ENCODE results near the gene APOC3. TPM values are rescaled to one million over a fixed set of nuclear protein-coding genes. Genes with fewer than 3 reads are reported as not detected.
A peak's percentile ranks its signal among the peaks of the same experiment; 100 is the strongest.

The APOC3 gene
- total RNA-seq, 1 donor from 2014 or later, result not detected

DNA sequence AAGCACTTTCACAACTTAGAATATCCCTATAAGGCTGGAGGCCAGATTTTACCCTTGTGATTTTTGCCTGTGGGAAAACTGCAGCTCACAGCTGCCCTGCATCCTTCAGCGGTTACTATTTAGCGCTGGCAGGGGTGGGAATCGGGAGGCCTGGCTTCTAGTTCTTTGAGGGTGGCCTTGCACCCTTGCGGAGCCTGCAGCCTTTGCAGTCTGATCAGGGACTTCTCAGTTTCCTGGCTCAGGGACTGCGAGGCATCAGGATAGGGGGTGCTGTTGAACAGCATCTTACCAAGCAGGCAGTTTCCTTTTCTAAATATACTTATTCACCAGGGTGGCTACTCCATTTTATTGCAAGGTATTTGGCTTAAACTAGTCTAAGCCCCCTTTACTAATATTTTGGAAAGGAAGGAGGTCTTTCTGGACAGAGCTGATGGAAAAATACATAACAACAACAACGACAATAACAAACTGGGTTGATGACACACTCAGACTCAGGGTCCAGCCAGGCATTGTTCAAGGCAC lies 10.6 kb downstream of the APOC3 start:
- intact Hi-C loops (cut with DNase I), result no loop called here
- no peak for DNase-seq (ENCODE audit: low spot score)

DNA sequence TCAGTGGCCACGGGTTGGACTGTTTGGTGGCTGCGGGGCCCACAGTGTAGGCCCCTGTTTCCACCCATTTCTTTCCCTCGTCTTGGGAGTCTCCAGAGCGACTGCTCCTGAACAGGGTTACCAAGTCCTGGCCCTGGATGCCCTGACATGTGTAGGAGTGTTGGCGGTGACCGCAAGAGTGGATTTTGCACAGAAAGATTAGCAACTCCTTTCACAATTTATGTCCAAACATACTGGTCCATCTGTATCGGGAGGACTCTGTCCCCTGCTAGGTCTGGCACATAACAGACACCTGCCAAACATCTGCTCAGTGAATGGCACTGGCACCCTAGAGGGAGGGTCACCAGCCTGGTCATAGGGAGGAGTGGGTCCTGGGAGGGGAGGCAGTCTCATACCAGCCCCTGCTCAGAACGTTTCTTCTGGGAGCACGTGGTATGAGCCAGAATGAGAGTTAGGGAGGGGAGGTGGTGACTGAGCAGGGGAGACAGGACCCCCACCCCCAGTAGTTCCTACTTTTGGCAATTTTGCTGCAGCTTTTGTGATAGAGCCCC lies 11.1 kb downstream of the APOC3 start:
- DNase-seq (ENCODE audit: low spot score), result peak; percentile 12
- intact Hi-C loops (cut with DNase I), result no loop called here

DNA sequence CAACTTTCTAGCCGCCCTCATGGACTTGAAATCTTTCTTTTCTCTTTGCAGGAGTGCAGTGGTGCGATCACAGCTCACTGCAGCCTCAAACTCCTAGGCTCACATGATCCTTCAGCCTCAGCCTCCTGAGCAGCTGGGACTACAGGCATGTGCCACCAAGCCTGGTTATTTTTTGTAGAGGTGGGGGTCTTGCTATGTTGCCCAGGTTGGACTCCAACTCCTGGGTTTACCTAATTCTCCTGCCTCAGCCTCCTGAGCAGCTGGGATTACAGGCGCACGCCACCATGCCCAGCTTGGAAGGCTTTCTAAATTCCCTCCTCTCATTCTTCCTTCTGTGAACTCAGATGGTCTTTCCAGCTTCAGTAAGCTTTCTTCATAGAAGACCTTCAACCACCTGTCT lies 12.4 kb downstream of the APOC3 start:
- intact Hi-C loops (cut with DNase I), result no loop called here
- DNase-seq (ENCODE audit: low spot score), result no peak

- intact Hi-C loops (cut with DNase I), result no loop called here
- no peak for DNase-seq (ENCODE audit: low spot score)
Observed at GRCh38 chr11:116842909-116843308, 13.2 kb downstream of the APOC3 start.

GRCh38 chr11:116843661-116844060 lies 14.0 kb downstream of the APOC3 start:
- intact Hi-C loops (cut with DNase I), result no loop called here

DNA sequence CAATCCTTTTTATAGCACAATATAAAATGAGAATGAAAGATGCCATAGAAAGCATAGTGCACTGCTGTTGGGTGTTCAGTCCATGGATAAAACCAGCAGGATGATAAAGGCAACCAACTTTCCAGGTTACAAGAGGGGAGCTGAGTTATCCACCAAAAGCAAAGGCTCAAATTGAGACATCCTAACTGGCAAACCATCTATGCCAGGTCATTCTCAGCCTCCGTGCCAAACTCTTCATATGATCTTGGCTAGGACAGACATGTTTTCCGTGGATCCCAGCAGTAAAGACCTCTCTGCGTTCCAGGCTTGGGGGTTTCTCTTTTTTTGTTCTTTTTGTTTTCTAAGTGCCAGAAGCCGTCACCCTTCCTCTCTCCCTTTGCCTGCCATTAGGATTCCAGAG lies 15.0 kb downstream of the APOC3 start:
- intact Hi-C loops (cut with DNase I), result no loop called here
- no peak for DNase-seq (ENCODE audit: low spot score)

More at GRCh38 chr11:116843661-116844060, 14.0 kb downstream of the APOC3 start:
- no peak for DNase-seq (ENCODE audit: low spot score)

DNA sequence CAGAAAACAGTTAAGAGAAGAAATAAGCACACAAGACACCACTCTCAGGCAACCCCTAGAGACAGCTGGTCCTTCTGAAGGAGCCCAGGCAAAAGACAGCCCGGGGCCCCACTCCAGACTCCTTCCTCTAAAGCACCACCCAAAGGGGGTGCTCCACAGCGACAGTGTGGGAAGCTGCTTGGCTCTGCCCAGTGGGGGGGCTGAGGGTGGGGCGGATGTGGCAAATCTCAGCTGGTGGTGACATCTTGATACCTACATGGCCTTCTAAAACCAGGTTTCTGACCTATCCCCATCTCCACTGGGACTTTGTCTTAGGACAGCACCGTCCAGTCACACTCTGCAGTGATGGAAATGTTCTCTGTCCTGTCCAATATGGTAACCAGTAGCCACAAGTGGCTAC lies 17.9 kb downstream of the APOC3 start:
- no peak for DNase-seq (ENCODE audit: low spot score)
- intact Hi-C loops (cut with DNase I), result no loop called here

- DNase-seq (ENCODE audit: low spot score), result no peak
- intact Hi-C loops (cut with DNase I), result no loop called here
Observed at GRCh38 chr11:116849060-116849459, 19.4 kb downstream of the APOC3 start.

DNA sequence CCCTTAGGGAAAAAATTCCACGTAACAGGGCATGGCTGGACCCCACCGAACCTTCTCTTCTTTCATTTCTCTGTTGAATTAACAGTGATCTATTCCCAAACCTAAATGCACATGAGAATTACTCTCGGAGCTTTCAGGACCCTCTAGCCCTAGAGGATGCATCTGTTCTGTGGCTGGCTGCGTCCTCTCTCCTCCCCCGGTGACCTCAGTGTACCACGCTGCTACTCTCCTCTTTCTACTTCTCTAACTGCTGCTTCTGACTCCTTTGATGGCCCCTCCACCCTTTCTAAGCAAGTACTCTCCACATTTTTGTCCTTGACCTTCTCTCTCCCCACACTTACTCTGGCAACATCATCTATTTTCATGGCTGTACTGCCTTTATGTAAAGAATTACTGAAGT lies 19.8 kb downstream of the APOC3 start:
- DNase-seq (ENCODE audit: low spot score), result no peak
- intact Hi-C loops (cut with DNase I), result no loop called here

- intact Hi-C loops (cut with DNase I), result no loop called here
- DNase-seq (ENCODE audit: low spot score), result no peak
Observed at GRCh38 chr11:116851626-116852025, 21.9 kb downstream of the APOC3 start.

- intact Hi-C loops (cut with DNase I), result no loop called here
- no peak for DNase-seq (ENCODE audit: low spot score)
Observed at GRCh38 chr11:116852261-116853031, 22.7 kb downstream of the APOC3 start.

DNA sequence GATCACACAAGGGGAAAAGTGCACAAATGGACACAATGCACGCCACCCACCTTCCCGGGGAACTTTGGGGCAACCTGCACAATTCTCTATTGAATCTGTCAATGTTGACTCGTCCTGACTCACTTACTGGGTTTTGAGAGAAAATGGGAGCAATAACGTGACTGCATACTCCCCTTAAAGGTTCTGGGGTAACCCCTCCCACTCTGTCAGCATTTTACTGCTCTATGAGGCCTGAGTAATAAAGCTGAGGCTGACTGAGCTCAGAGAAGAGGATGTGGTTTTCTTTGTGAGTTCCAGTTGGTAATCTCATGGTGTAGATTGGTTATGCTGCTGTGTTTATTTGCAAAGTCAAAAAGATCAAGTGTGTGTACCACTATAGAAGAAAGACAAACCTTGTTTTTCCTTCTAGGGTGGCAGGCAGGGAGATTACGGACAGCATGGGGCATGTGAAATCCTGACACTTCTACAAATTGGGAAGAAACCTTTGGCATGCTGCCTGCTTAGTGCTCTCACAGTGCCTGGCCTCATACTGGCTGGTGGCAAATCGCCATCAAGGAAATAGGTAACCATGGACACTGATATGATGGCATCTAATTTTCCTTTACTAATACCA lies 23.9 kb downstream of the APOC3 start:
- DNase-seq (ENCODE audit: low spot score), result no peak
- intact Hi-C loops (cut with DNase I), result no loop called here

DNA sequence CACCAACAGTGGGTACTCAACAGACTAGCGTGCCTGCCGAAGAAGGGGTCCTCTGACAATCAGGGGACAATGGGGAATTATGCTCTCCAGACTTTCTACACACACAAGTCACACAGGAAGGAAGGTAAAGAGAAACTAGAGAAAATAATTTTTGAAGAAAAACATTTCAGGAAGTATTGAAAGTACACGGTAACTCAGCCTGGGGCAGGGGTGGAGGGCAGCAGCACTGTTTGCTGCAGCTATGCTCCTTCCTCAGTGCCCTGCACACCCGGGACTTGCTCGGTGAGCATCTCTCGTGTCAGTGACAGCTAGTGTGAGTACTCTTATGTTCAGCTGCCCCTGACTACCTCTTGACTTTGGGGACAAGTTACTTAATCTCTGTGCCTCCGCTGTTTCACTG lies 25.7 kb downstream of the APOC3 start:
- no peak for DNase-seq (ENCODE audit: low spot score)
- intact Hi-C loops (cut with DNase I), result no loop called here

GRCh38 chr11:116856423-116856822 lies 26.7 kb downstream of the APOC3 start:
- intact Hi-C loops (cut with DNase I), result no loop called here
- no peak for DNase-seq (ENCODE audit: low spot score)

DNA sequence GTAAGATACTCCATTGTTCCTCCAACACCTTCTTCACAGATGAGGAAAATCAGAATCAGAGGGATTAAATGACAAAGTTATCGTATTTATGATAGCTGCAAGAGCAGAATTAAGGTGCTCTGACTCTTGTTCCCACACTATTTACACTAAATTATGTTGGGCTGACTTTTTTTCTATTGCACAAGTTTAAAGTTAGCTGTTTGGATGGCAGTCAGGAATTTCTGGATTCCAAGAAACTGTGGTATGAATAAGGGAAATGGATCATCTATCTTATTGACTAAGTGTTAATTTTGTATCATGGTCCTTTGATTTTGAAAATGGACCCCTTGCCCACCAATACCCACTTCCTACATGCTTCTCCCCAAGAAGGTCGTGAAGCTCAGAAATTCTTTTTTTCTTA lies 27.6 kb downstream of the APOC3 start:
- intact Hi-C loops (cut with DNase I), result no loop called here
- no peak for DNase-seq (ENCODE audit: low spot score)

GRCh38 chr11:116857936-116858335 lies 28.2 kb downstream of the APOC3 start:
- no peak for DNase-seq (ENCODE audit: low spot score)
- intact Hi-C loops (cut with DNase I), result no loop called here

GRCh38 chr11:116859175-116859574 lies 29.5 kb downstream of the APOC3 start:
- intact Hi-C loops (cut with DNase I), result no loop called here
- DNase-seq (ENCODE audit: low spot score), result no peak

- DNase-seq (ENCODE audit: low spot score), result no peak
- intact Hi-C loops (cut with DNase I), result no loop called here
Observed at GRCh38 chr11:116860303-116860702, 30.6 kb downstream of the APOC3 start.

GRCh38 chr11:116861539-116861938 lies 31.8 kb downstream of the APOC3 start:
- intact Hi-C loops (cut with DNase I), result no loop called here
- no peak for DNase-seq (ENCODE audit: low spot score)

- intact Hi-C loops (cut with DNase I), result no loop called here
- no peak for DNase-seq (ENCODE audit: low spot score)
Observed at GRCh38 chr11:116862185-116862584, 32.5 kb downstream of the APOC3 start.

- DNase-seq (ENCODE audit: low spot score), result no peak
- intact Hi-C loops (cut with DNase I), result no loop called here
Observed at GRCh38 chr11:116862951-116863350, 33.2 kb downstream of the APOC3 start.

Measured in cardiac septum (tissue), 1 donor.